Measurements from ENCODE around the gene TRPM1. TPM values are rescaled to one million over a fixed set of nuclear protein-coding genes. Genes with fewer than 3 reads are reported as not detected.

Gene TRPM1
- total RNA-seq, 1 donor from 2014 or later, result not detected

DNA sequence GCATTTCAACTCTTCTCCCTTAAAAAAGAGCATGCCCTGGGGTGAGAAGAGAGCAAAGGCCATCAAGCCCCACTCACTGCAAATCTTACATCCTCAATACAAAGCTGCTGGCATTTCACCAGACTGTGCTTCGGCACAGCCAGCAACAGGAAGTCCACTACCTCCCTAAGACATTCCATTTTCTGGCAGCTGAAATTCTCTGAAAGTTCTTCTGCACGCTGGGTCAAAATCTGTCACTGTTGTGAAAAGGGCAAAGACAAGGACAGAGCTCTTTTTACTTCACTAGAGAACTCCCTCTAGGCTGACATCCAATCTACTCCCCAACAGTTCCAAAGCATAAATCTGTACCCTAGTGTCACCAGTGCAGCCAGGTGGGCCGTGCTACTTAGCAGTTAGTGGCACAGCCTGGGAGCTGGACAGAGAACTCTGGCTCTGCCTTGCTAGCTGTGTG lies 116.4 kb downstream of the TRPM1 start:
- TF ChIP-seq, protein P1, sequence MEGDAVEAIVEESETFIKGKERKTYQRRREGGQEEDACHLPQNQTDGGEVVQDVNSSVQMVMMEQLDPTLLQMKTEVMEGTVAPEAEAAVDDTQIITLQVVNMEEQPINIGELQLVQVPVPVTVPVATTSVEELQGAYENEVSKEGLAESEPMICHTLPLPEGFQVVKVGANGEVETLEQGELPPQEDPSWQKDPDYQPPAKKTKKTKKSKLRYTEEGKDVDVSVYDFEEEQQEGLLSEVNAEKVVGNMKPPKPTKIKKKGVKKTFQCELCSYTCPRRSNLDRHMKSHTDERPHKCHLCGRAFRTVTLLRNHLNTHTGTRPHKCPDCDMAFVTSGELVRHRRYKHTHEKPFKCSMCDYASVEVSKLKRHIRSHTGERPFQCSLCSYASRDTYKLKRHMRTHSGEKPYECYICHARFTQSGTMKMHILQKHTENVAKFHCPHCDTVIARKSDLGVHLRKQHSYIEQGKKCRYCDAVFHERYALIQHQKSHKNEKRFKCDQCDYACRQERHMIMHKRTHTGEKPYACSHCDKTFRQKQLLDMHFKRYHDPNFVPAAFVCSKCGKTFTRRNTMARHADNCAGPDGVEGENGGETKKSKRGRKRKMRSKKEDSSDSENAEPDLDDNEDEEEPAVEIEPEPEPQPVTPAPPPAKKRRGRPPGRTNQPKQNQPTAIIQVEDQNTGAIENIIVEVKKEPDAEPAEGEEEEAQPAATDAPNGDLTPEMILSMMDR (IDR thresholded peaks at IDR 0.05), result no peak
- Mint-ChIP-seq H3K27me3 (ENCODE audit: low read depth) (no peaks in the 10 kb centered on the region), H3K27ac (ENCODE audit: unreplicated experiment) (peak overlapping the region; percentile 55), H3K4me3 (ENCODE audit: unreplicated experiment) (no peak overlapping the region), H3K36me3 (ENCODE audit: low read depth) (peaks cover 12% of the 10 kb centered on the region), H3K9me3 (ENCODE audit: low read depth) (no peaks in the 10 kb centered on the region), H3K4me1 (ENCODE audit: low read depth) (peaks cover 30% of the 10 kb centered on the region)
- DNase-seq (ENCODE audit: low spot score), result no peak

DNA sequence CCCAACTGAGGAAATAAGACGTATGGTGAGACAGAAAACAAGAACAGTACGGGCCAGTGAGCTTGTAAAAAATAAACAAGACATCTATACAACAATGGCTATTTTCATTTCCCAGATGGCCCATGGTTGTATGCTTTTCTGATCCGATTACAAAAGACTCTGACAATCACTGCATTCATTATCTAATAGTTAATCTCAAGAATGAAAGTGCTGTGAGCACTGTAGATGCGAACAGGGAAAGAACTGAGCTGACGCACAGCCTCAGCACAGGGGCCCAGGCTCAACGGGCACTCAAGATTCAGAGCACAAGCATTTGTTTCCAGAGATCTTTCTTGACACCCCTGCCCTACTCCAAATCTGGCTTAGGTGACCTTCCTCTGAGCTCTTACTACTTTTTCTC lies 117.0 kb downstream of the TRPM1 start:
- no peak for DNase-seq (ENCODE audit: low spot score)
- H3K27me3 Mint-ChIP-seq (ENCODE audit: low read depth), result no peaks in the 10 kb centered on the region
- H3K27ac Mint-ChIP-seq (ENCODE audit: unreplicated experiment), result peak overlapping the region; percentile 55
- TF ChIP-seq, protein P1 (IDR thresholded peaks at IDR 0.05), result no peak
- peaks cover 12% of the 10 kb centered on the region for H3K36me3 Mint-ChIP-seq (ENCODE audit: low read depth)
- H3K4me3 Mint-ChIP-seq (ENCODE audit: unreplicated experiment), result no peak overlapping the region
- peaks cover 26% of the 10 kb centered on the region for H3K4me1 Mint-ChIP-seq (ENCODE audit: low read depth)
- no peaks in the 10 kb centered on the region for H3K9me3 Mint-ChIP-seq (ENCODE audit: low read depth)

DNA sequence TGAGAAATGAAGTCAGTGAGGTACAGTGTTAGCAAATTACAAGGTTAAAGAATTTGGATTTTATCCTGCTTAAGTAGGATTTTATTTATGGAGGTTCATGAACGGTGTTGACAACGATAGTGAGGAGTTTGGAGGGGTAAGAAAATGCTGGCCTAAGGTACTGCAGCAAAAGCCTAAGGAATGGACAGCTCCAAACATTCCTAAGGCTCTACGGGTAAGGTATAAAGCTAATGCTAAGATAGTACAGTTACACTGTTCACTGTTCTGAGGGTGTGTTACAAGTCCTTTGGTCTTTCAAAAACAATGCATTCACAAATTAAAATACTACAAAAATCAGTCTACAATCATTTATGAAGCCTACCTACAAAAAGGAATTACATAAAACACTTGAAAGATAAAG lies 117.4 kb downstream of the TRPM1 start:
- Mint-ChIP-seq H3K9me3 (ENCODE audit: low read depth) (no peaks in the 10 kb centered on the region), H3K4me3 (ENCODE audit: unreplicated experiment) (no peak overlapping the region), H3K36me3 (ENCODE audit: low read depth) (peaks cover 15% of the 10 kb centered on the region), H3K27me3 (ENCODE audit: low read depth) (no peaks in the 10 kb centered on the region), H3K27ac (ENCODE audit: unreplicated experiment) (no peak overlapping the region), H3K4me1 (ENCODE audit: low read depth) (peaks cover 26% of the 10 kb centered on the region)
- TF ChIP-seq, protein P1 (IDR thresholded peaks at IDR 0.05), result no peak
- DNase-seq (ENCODE audit: low spot score), result no peak

DNA sequence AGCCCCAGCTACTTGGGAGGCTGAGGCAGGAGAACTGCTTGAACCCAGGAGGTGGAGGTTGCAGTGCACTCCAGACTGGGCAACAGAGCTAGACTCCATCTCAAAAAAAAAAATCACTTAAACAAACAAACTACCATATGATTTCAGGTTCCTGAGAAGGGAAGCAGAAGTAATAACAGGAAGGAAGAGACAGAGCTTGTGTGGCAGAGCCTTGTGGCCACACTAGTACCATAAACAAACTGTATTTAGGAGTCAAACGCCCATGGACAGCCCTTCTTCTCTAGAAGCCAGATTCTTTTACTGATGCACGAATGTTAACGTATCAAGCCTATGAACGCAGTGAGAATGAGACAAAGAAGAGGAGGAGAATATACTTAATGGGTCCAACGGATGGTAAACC lies 122.1 kb downstream of the TRPM1 start:
- no peak overlapping the region for H3K4me3 Mint-ChIP-seq (ENCODE audit: unreplicated experiment)
- peaks cover 8% of the 10 kb centered on the region for H3K4me1 Mint-ChIP-seq (ENCODE audit: low read depth)
- no peaks in the 10 kb centered on the region for H3K9me3 Mint-ChIP-seq (ENCODE audit: low read depth)
- TF ChIP-seq, protein P1 (IDR thresholded peaks at IDR 0.05), result no peak
- no peaks in the 10 kb centered on the region for H3K27me3 Mint-ChIP-seq (ENCODE audit: low read depth)
- H3K27ac Mint-ChIP-seq (ENCODE audit: unreplicated experiment), result no peak overlapping the region
- H3K36me3 Mint-ChIP-seq (ENCODE audit: low read depth), result peaks cover 11% of the 10 kb centered on the region
- DNase-seq (ENCODE audit: low spot score), result no peak

DNA sequence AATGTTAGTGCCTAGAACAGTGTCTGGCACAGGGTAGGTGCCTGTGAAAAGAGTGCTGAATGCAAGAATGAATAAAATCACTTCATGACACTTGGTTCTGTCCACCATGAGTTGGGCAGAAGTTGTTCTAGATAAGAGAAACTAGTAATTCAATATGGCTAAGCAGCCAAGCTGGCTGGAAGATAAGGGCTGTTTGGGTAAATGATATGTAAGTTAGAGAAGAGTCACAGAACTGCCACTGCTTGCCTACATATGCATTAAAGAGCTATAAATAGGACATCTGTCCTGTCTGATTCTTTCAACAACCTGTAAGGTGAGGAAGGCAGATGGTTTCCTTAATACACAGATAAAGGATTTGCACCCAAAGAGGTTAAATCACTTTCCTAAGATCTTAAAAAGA lies 123.2 kb downstream of the TRPM1 start:
- Mint-ChIP-seq H3K4me3 (ENCODE audit: unreplicated experiment) (no peak overlapping the region), H3K27me3 (ENCODE audit: low read depth) (no peaks in the 10 kb centered on the region), H3K4me1 (ENCODE audit: low read depth) (no peaks in the 10 kb centered on the region), H3K36me3 (ENCODE audit: low read depth) (peaks cover 14% of the 10 kb centered on the region), H3K27ac (ENCODE audit: unreplicated experiment) (no peak overlapping the region), H3K9me3 (ENCODE audit: low read depth) (no peaks in the 10 kb centered on the region)
- TF ChIP-seq, protein P1 (IDR thresholded peaks at IDR 0.05), result no peak
- DNase-seq (ENCODE audit: low spot score), result no peak
